IMR-90 (cell line): Measurements from ENCODE around the gene TCF25. TPM values are rescaled to one million over a fixed set of nuclear protein-coding genes. Genes with fewer than 3 reads are reported as not detected.

Experiments used
- ATAC-seq: fragments of 200-7000 bp; cut with Tn5 transposase; 2 replicates; pipeline ENCODE4 v1.9.1; 2020; ENCODE audit warnings: low read depth, mild to moderate bottlenecking, moderate library complexity
- BruUV-seq: library from RNA; stranded (reverse); fragments of 400-500 nt; replicated peaks from 2 replicates; lab custom pipeline; 2021; lab: Mats Ljungman, UMichigan
- CTCF ChIA-PET: fragments of 300-600 bp; formaldehyde crosslinking; extraction: SDS; loops from one replicate; lab custom pipeline; 2021; ENCODE audit warnings: antibody characterized with exemption; lab: Yijun Ruan, JAX
- POLR2A ChIA-PET: fragments of 300-600 bp; sonication (Branson Sonifier 250); formaldehyde crosslinking; loops from one replicate; lab custom pipeline; 2022; ENCODE audit warnings: antibody characterized with exemption; ENCODE audit not compliant: unreplicated experiment; lab: Charles Lee
- DNase-seq: peaks from one replicate; pipeline ENCODE4 v3.0.0; 2013
- H2AFZ ChIP-seq: replicated peaks from 2 replicates; pipeline ENCODE3; 2013; ENCODE audit warnings: low read length, mild to moderate bottlenecking; ENCODE audit not compliant: poor library complexity
- H2AK5ac ChIP-seq: 2 replicates; pipeline ENCODE4 v1.6.1; 2013; ENCODE audit warnings: low read depth, low read length, inconsistent platforms
- H2AK9ac ChIP-seq: replicated peaks from 2 replicates; pipeline ENCODE3; 2013; ENCODE audit warnings: mild to moderate bottlenecking, low read depth, low read length, moderate library complexity; ENCODE audit not compliant: poor library complexity
- H2BK120ac ChIP-seq: 2 replicates; pipeline ENCODE4 v1.6.1; 2013; ENCODE audit warnings: low read depth, low read length, inconsistent platforms
- H2BK15ac ChIP-seq: 3 replicates; pipeline ENCODE4 v1.6.1; 2013; ENCODE audit warnings: low read depth, low read length, inconsistent platforms
- H2BK20ac ChIP-seq: 2 replicates; pipeline ENCODE4 v1.6.1; 2013; ENCODE audit warnings: low read depth, mild to moderate bottlenecking, inconsistent platforms, low read length, moderate library complexity
- H2BK5ac ChIP-seq: 2 replicates; pipeline ENCODE4 v1.6.1; 2013; ENCODE audit warnings: mild to moderate bottlenecking, low read depth, low read length, inconsistent platforms; ENCODE audit not compliant: poor library complexity, severe bottlenecking
- H3K14ac ChIP-seq: replicated peaks from 2 replicates; pipeline ENCODE4 v1.6.1; 2013; ENCODE audit warnings: low read depth, low read length, inconsistent platforms
- H3K18ac ChIP-seq: 2 replicates; pipeline ENCODE4 v1.6.1; 2013; ENCODE audit warnings: low read depth, low read length, control low read depth
- H3K23ac ChIP-seq: 2 replicates; pipeline ENCODE4 v1.6.1; 2013; ENCODE audit warnings: low read depth, low read length, inconsistent platforms
- H3K27ac ChIP-seq: 2 replicates; pipeline ENCODE4 v1.5.1; 2013; ENCODE audit warnings: mild to moderate bottlenecking, control low read depth, low read length; ENCODE audit not compliant: insufficient read depth
- H3K27me3 ChIP-seq: 2 replicates; pipeline ENCODE4 v1.6.1; 2013; ENCODE audit warnings: low read length; ENCODE audit not compliant: control insufficient read depth, insufficient read depth
- H3K36me3 ChIP-seq: 2 replicates; pipeline ENCODE4 v1.6.1; 2013; ENCODE audit warnings: low read length, mixed read lengths; ENCODE audit not compliant: control insufficient read depth, insufficient read depth
- H3K4ac ChIP-seq: 2 replicates; pipeline ENCODE4 v1.6.1; 2013; ENCODE audit warnings: low read depth, low read length, inconsistent platforms
- H3K4me1 ChIP-seq: 2 replicates; pipeline ENCODE4 v1.6.1; 2013; ENCODE audit warnings: low read length, mixed read lengths; ENCODE audit not compliant: control insufficient read depth, insufficient read depth
- H3K4me2 ChIP-seq: 2 replicates; pipeline ENCODE4 v1.6.1; 2013; ENCODE audit warnings: low read depth, mild to moderate bottlenecking, control low read depth, low read length, moderate library complexity
- H3K4me3 ChIP-seq: 2 replicates; pipeline ENCODE4 v1.5.1; 2013; ENCODE audit warnings: low read depth, mild to moderate bottlenecking, control low read depth, low read length, moderate library complexity; ENCODE audit not compliant: insufficient read depth
- H3K56ac ChIP-seq: 2 replicates; pipeline ENCODE4 v1.6.1; 2013; ENCODE audit warnings: low read length, inconsistent platforms; ENCODE audit not compliant: insufficient read depth; ENCODE audit errors: extremely low read depth
- H3K79me1 ChIP-seq, 2 experiments: 2 replicates each; pipeline ENCODE4 v1.6.1; 2013; ENCODE audit warnings: low read length in 2 of 2, inconsistent platforms in 1 of 2, low read depth in 1 of 2
- H3K9ac ChIP-seq: 2 replicates; pipeline ENCODE4 v1.6.1; 2013; ENCODE audit warnings: low read depth, low read length, control low read depth
- H3K9me1 ChIP-seq: 2 replicates; pipeline ENCODE4 v1.6.1; 2013; ENCODE audit warnings: low read length, inconsistent platforms; ENCODE audit not compliant: insufficient read depth
- H3K9me3 ChIP-seq: 2 replicates; pipeline ENCODE4 v1.6.1; 2013; ENCODE audit warnings: low read length; ENCODE audit not compliant: control insufficient read depth, insufficient read depth
- H4K20me1 ChIP-seq: 2 replicates; pipeline ENCODE4 v1.6.1; 2013; ENCODE audit warnings: low read length, inconsistent platforms; ENCODE audit not compliant: insufficient read depth
- H4K5ac ChIP-seq: 2 replicates; pipeline ENCODE4 v1.6.1; 2013; ENCODE audit warnings: mild to moderate bottlenecking, low read depth, low read length, control low read depth
- H4K8ac ChIP-seq, 2 experiments: 2 replicates each; pipeline ENCODE4 v1.6.1; 2013; ENCODE audit warnings: low read depth in 2 of 2, low read length in 2 of 2, control low read depth in 1 of 2, inconsistent platforms in 1 of 2
- H4K91ac ChIP-seq: 2 replicates; pipeline ENCODE4 v1.6.1; 2013; ENCODE audit warnings: low read depth, low read length, inconsistent platforms; ENCODE audit not compliant: insufficient read depth
- BHLHE40 ChIP-seq: fragments of 150-350 bp; IDR thresholded peaks from 2 replicates; pipeline ENCODE4 v1.6.1; 2016; ENCODE audit warnings: mild to moderate bottlenecking, low read depth, low read length
- CEBPB ChIP-seq: IDR thresholded peaks from 2 replicates; pipeline ENCODE4 v1.6.1; 2012; ENCODE audit warnings: low read depth, low read length, improper control_type of control experiment
- CHD1 ChIP-seq: IDR thresholded peaks from 2 replicates; pipeline ENCODE4 v1.6.1; 2012; ENCODE audit warnings: low read depth, low read length, improper control_type of control experiment
- CTCF ChIP-seq: conservative IDR thresholded peaks from 2 replicates; pipeline ENCODE4 v1.5.1; 2012; ENCODE audit warnings: mild to moderate bottlenecking, low read depth, low read length, improper control_type of control experiment
- ELK1 ChIP-seq: fragments of 150-350 bp; IDR thresholded peaks from 2 replicates; pipeline ENCODE4 v1.6.1; 2016; ENCODE audit warnings: low read depth, mild to moderate bottlenecking, low read length, moderate library complexity, borderline replicate concordance
- FOS ChIP-seq: fragments of 150-350 bp; IDR thresholded peaks from 2 replicates; pipeline ENCODE4 v1.6.1; 2016; ENCODE audit warnings: low read depth, low read length
- MAFK ChIP-seq: IDR thresholded peaks from 2 replicates; pipeline ENCODE4 v1.6.1; 2012; ENCODE audit warnings: low read depth, low read length, improper control_type of control experiment
- MAZ ChIP-seq: IDR thresholded peaks from 2 replicates; pipeline ENCODE4 v1.6.1; 2012; ENCODE audit warnings: low read depth, mild to moderate bottlenecking, low read length, improper control_type of control experiment, moderate library complexity, borderline replicate concordance
- MXI1 ChIP-seq: IDR thresholded peaks from 2 replicates; pipeline ENCODE4 v1.6.1; 2012; ENCODE audit warnings: low read depth, mild to moderate bottlenecking, low read length, moderate library complexity, borderline replicate concordance
- NFE2L2 ChIP-seq: fragments of 150-350 bp; IDR thresholded peaks from 2 replicates; pipeline ENCODE4 v1.6.1; 2016; ENCODE audit warnings: low read depth, mild to moderate bottlenecking, low read length
- POLR2A ChIP-seq: IDR thresholded peaks from 2 replicates; pipeline ENCODE4 v1.6.1; 2012; ENCODE audit warnings: mild to moderate bottlenecking, low read depth, low read length
- RAD21 ChIP-seq: IDR thresholded peaks from 2 replicates; pipeline ENCODE4 v1.6.1; 2012; ENCODE audit warnings: low read length, improper control_type of control experiment
- RCOR1 ChIP-seq: IDR thresholded peaks from 2 replicates; pipeline ENCODE4 v1.6.1; 2012; ENCODE audit warnings: mild to moderate bottlenecking, low read length, improper control_type of control experiment; ENCODE audit not compliant: insufficient replicate concordance
- RFX5 ChIP-seq: IDR thresholded peaks from 2 replicates; pipeline ENCODE4 v1.8.0; 2012; ENCODE audit warnings: low read depth, mild to moderate bottlenecking, low read length, moderate library complexity
- SMC3 ChIP-seq: fragments of 150-350 bp; IDR thresholded peaks from 2 replicates; pipeline ENCODE4 v1.6.1; 2016; ENCODE audit warnings: low read depth, mild to moderate bottlenecking, antibody characterized with exemption, low read length, moderate library complexity
- USF2 ChIP-seq: fragments of 150-350 bp; IDR thresholded peaks from 2 replicates; pipeline ENCODE4 v1.6.1; 2017; ENCODE audit warnings: mild to moderate bottlenecking, antibody characterized with exemption, low read length, low read depth
- WGBS, 2 experiments: methylation state at CpG; one replicate each; pipeline versions ENCODE4 v1.1.5 to v1.1.7; 2013; ENCODE audit warnings: missing lambda C conversion rate in 2 of 2; ENCODE audit not compliant: insufficient read length in 1 of 2; ENCODE audit errors: extremely low coverage in 2 of 2; 5-methylcytosine and 5-hydroxymethylcytosine counted together
- dilution Hi-C: fragments of 300-500 bp; cut with HindIII; formaldehyde crosslinking; loops from one replicate; pipeline ENCODE4 v1.14.3; 2018; ENCODE audit warnings: low sequenced_read_pairs; ENCODE audit not compliant: unreplicated experiment
- in situ Hi-C: fragments of 300-500 bp; cut with MboI; formaldehyde crosslinking; loops from 3 replicates; pipeline ENCODE4 v1.14.3; 2019; ENCODE audit warnings: low sequenced_read_pairs, inconsistent platforms, mixed read lengths
- intact Hi-C: fragments of 100-400 bp; cut with micrococcal nuclease; formaldehyde crosslinking; loops from 2 replicates; pipeline ENCODE4 v1.10.0; 2022
- polyA plus RNA-seq, 3 experiments: library from polyadenylated mRNA; depleted of rRNA; stranded (reverse); fragments of >200 nt; gene quantifications; 2 replicates each; pipeline ENCODE4 v1.2.3, GENCODE V29; 2012; ENCODE audit warnings: low replicate concordance in 1 of 3
- total RNA-seq: library from RNA; depleted of rRNA; stranded (reverse); fragments of >200 nt; gene quantifications from 2 replicates; pipeline ENCODE4 v1.2.3, GENCODE V29; 2012

Gene TCF25
- total and polyA plus RNA-seq, 2 of the 4 experiments (the other 2 are of a cell fraction) = 127 to 184 TPM

GRCh38 chr16:89945654-89946053, 72.3 kb downstream of the TCF25 start:
- Histone ChIP-seq H3K4me3 (no peak overlapping the region), H3K14ac (no peak overlapping the region), H2BK20ac (no peak overlapping the region), H3K9me1 (no peaks in the 10 kb centered on the region), H4K8ac (no peak overlapping the region), H3K4me2 (no peak overlapping the region), H3K79me1 (peaks cover 10 to 16% of the 10 kb centered on the region in 2 experiments), H3K27ac (no peak overlapping the region), H3K9ac (no peak overlapping the region), H3K9me3 (no peaks in the 10 kb centered on the region), H3K27me3 (no peaks in the 10 kb centered on the region), H3K23ac (no peak overlapping the region), H2BK120ac (no peak overlapping the region), H4K20me1 (no peaks in the 10 kb centered on the region; the same call in 1 of the 2 replicates), H3K4me1 (peaks cover 6% of the 10 kb centered on the region; the same call in 1 of the 2 replicates), H3K56ac (no peak overlapping the region), H2BK15ac (no peak overlapping the region), H2AK5ac (no peak overlapping the region), H2AFZ (no peak overlapping the region), H3K18ac (no peak overlapping the region), H4K5ac (no peak overlapping the region), H2AK9ac (no peak overlapping the region), H2BK5ac (no peak overlapping the region), H3K4ac (no peak overlapping the region), H4K91ac (no peak overlapping the region), H3K36me3 (no peaks in the 10 kb centered on the region)
- BruUV-seq = no TSS peak
- in situ Hi-C loops = no loop called here
- TF ChIP-seq CEBPB (no peak), CTCF (no peak), RCOR1 (no peak), RFX5 (no peak), NFE2L2 (no peak), MXI1 (no peak), ELK1 (no peak), BHLHE40 (no peak), FOS (no peak), MAZ (no peak), RAD21 (no peak), CHD1 (no peak), MAFK (no peak), USF2 (no peak), SMC3 (no peak), POLR2A (no peak)
- ChIA-PET CTCF (no interaction called here), POLR2A (no interaction called here)
- dilution Hi-C loops = no loop called here
- intact Hi-C loops = no loop called here
- no CpG with 5 or more reads among the region's 7 CpGs for WGBS, 2 experiments
- DNase-seq (no peak), ATAC-seq (no peak)
